ENCODE data around the gene LRRC25. TPM values are rescaled to one million over a fixed set of nuclear protein-coding genes. Genes with fewer than 3 reads are reported as not detected.

The LRRC25 gene
- total and polyA plus RNA-seq, 2 experiments from 2014 or later: 0.36 TPM; not detected in 1

GRCh38 chr19:18416778-18417249 is 19.4 kb upstream of the LRRC25 start:
- H3K4me3 ChIP-seq: peak overlapping the region; percentile 32
- no peaks in the 10 kb centered on the region for H3K36me3 ChIP-seq (replicated peaks; ENCODE audit: insufficient read depth, low read depth)
- no peaks in the 10 kb centered on the region for H3K9me3 ChIP-seq (ENCODE audit: low read depth)
- TF ChIP-seq EZH2 (IDR thresholded peaks at IDR 0.05; ENCODE audit: borderline replicate concordance) (no peak), CTCF (IDR thresholded peaks at IDR 0.05; ENCODE audit: poor library complexity) (no peak), EZH2phosphoT487 (IDR thresholded peaks at IDR 0.05; ENCODE audit: low read depth, severe bottlenecking, unreplicated experiment) (no peak)
- H3K4me1 ChIP-seq (ENCODE audit: insufficient read depth): peaks cover 53% of the 10 kb centered on the region
- no peaks in the 10 kb centered on the region for H3K27me3 ChIP-seq
- peak overlapping the region; percentile 91 for H3K4me2 ChIP-seq
- H3K79me2 ChIP-seq: peaks cover 25% of the 10 kb centered on the region
- H2AFZ ChIP-seq: peak overlapping the region; percentile 70
- H3K9me2 ChIP-seq (replicated peaks; ENCODE audit: insufficient read depth): no peaks in the 10 kb centered on the region
- H3K27ac ChIP-seq: peak overlapping the region; percentile 99
- peaks cover 11% of the 10 kb centered on the region for H4K20me1 ChIP-seq (ENCODE audit: insufficient read depth, poor library complexity, severe bottlenecking)
- peak; percentile 94 for DNase-seq (ENCODE audit: low spot score)
- 5% methylated on average over 29 of the region's 44 CpGs for WGBS (ENCODE audit: low lambda C conversion rate, missing lambda C conversion rate)

DNA sequence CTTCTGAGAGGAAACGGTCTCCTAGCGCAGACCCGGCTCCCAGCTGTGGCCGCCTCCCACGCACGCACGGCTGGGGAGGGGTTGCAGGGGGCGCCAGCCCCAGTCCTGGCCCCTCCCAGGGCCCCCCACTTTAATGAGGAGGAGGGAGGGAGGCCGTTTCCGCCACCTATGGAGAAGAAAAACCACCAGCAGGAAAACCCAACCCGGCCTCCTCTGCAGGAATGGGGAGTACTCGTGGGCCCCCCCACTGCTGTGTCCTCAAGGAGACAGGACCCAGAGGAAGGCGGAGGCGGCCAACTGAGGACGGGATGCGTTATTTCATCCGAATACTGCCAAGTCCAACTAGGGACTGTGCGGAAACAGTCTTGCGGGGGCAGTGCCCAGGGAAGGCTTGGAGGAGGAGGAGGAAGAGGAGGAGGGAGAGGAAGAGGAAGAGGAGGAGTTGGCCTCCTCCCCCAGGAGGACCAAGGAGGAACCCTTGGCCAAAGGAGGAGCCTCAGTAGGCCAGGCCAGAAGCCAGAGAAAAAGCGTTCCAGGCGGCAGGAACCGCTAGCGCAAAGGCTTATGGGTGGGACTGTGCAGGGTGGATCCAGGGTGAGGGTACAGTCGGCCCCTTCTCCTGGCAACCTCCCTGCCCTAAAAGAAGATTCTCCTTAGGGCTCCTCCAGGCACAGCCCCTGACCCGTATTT is 17.9 kb upstream of the LRRC25 start:
- Histone ChIP-seq H3K9me3 (ENCODE audit: low read depth) (no peaks in the 10 kb centered on the region), H3K9me2 (replicated peaks; ENCODE audit: insufficient read depth) (no peaks in the 10 kb centered on the region), H3K4me1 (ENCODE audit: insufficient read depth) (peaks cover 42% of the 10 kb centered on the region), H3K27me3 (no peaks in the 10 kb centered on the region), H3K27ac (peak overlapping the region; percentile 99), H4K20me1 (ENCODE audit: insufficient read depth, poor library complexity, severe bottlenecking) (no peaks in the 10 kb centered on the region), H3K36me3 (replicated peaks; ENCODE audit: insufficient read depth, low read depth) (no peaks in the 10 kb centered on the region), H3K4me2 (peak overlapping the region; percentile 91), H3K4me3 (no peak overlapping the region), H2AFZ (no peak overlapping the region), H3K79me2 (peaks cover 10% of the 10 kb centered on the region)
- 67% methylated on average over 25 of the region's 25 CpGs for WGBS (ENCODE audit: low lambda C conversion rate, missing lambda C conversion rate)
- peak; percentile 70 for DNase-seq (ENCODE audit: low spot score)
- TF ChIP-seq EZH2phosphoT487 (IDR thresholded peaks at IDR 0.05; ENCODE audit: low read depth, severe bottlenecking, unreplicated experiment): no peak
- TF ChIP-seq EZH2 (IDR thresholded peaks at IDR 0.05; ENCODE audit: borderline replicate concordance): no peak
- TF ChIP-seq CTCF (IDR thresholded peaks at IDR 0.05; ENCODE audit: poor library complexity): no peak

GRCh38 chr19:18414504-18415177 is 17.2 kb upstream of the LRRC25 start:
- no peak for TF ChIP-seq EZH2 (IDR thresholded peaks at IDR 0.05; ENCODE audit: borderline replicate concordance)
- TF ChIP-seq CTCF (IDR thresholded peaks at IDR 0.05; ENCODE audit: poor library complexity): no peak
- no peak for TF ChIP-seq EZH2phosphoT487 (IDR thresholded peaks at IDR 0.05; ENCODE audit: low read depth, severe bottlenecking, unreplicated experiment)
- 37% methylated on average over 11 of the region's 11 CpGs for WGBS (ENCODE audit: low lambda C conversion rate, missing lambda C conversion rate)
- H3K4me2 ChIP-seq: peak overlapping the region; percentile 91
- no peaks in the 10 kb centered on the region for H3K9me2 ChIP-seq (replicated peaks; ENCODE audit: insufficient read depth)
- peaks cover 4% of the 10 kb centered on the region for H3K79me2 ChIP-seq
- DNase-seq (ENCODE audit: low spot score): no peak
- H3K27me3 ChIP-seq: no peaks in the 10 kb centered on the region
- no peaks in the 10 kb centered on the region for H4K20me1 ChIP-seq (ENCODE audit: insufficient read depth, poor library complexity, severe bottlenecking)
- no peak overlapping the region for H2AFZ ChIP-seq
- no peak overlapping the region for H3K4me3 ChIP-seq
- H3K9me3 ChIP-seq (ENCODE audit: low read depth): no peaks in the 10 kb centered on the region
- H3K36me3 ChIP-seq (replicated peaks; ENCODE audit: insufficient read depth, low read depth): no peaks in the 10 kb centered on the region
- peaks cover 43% of the 10 kb centered on the region for H3K4me1 ChIP-seq (ENCODE audit: insufficient read depth)
- H3K27ac ChIP-seq: peak overlapping the region; percentile 99
